Activated CD4-positive, alpha-beta T cell treated with anti-CD3 and anti-CD28 coated beads, Interleukin-2, amount 50 U/mL, for 4 hours (primary cell): ENCODE results near the gene KCNS3.

Experiments
- DNase-seq, 2 experiments: peaks; one replicate each; pipeline ENCODE4 v3.0.0-alpha.2; 2020

The KCNS3 gene

GRCh38 chr2:17879137-17879912, 858 bp downstream of the KCNS3 start:
- DNase-seq, result no peak

GRCh38 chr2:17879913-17880274, 1.4 kb downstream of the KCNS3 start:
- DNase-seq, result no peak

GRCh38 chr2:17892770-17893534, 14.5 kb downstream of the KCNS3 start:
- no peak for DNase-seq

GRCh38 chr2:17894005-17894404, 15.5 kb downstream of the KCNS3 start:
- DNase-seq, result no peak

GRCh38 chr2:17894556-17894955, 16.1 kb downstream of the KCNS3 start:
- DNase-seq, result no peak

GRCh38 chr2:17899871-17900270, 21.4 kb downstream of the KCNS3 start:
- DNase-seq, result no peak

GRCh38 chr2:17901246-17901645, 22.8 kb downstream of the KCNS3 start:
- DNase-seq, result no peak

- no peak for DNase-seq
Measured at GRCh38 chr2:17910980-17911379, 32.5 kb downstream of the KCNS3 start.

GRCh38 chr2:17911491-17912260, 33.2 kb downstream of the KCNS3 start:
- DNase-seq, result no peak

- no peak for DNase-seq
Measured at GRCh38 chr2:17912266-17912691, 33.8 kb downstream of the KCNS3 start.

- DNase-seq, result no peak
Measured at GRCh38 chr2:17915099-17915498, 36.6 kb downstream of the KCNS3 start.

- no peak for DNase-seq
Measured at GRCh38 chr2:17915811-17916518, 37.5 kb downstream of the KCNS3 start.

- DNase-seq, result no peak
Measured at GRCh38 chr2:17916584-17916983, 38.1 kb downstream of the KCNS3 start.

- no peak for DNase-seq
Measured at GRCh38 chr2:17918789-17919188, 40.3 kb downstream of the KCNS3 start.

GRCh38 chr2:17930773-17931172, 52.3 kb downstream of the KCNS3 start:
- no peak for DNase-seq

GRCh38 chr2:17933256-17933655, 54.8 kb downstream of the KCNS3 start:
- DNase-seq, result no peak

- no peak for DNase-seq
Measured at GRCh38 chr2:17934721-17935120, 56.3 kb downstream of the KCNS3 start.

GRCh38 chr2:17935242-17935885, 56.9 kb downstream of the KCNS3 start:
- DNase-seq, result no peak

- DNase-seq, result no peak
Measured at GRCh38 chr2:17936599-17936998, 58.1 kb downstream of the KCNS3 start.

GRCh38 chr2:17940091-17940630, 61.7 kb downstream of the KCNS3 start:
- no peak for DNase-seq

GRCh38 chr2:17943444-17943843, 65.0 kb downstream of the KCNS3 start:
- DNase-seq, result no peak

- DNase-seq, result no peak
Measured at GRCh38 chr2:17947113-17947512, 68.6 kb downstream of the KCNS3 start.
